DND-41 (cell line): ENCODE data around the gene TSPAN1.

Experiments
- EZH2 ChIP-seq: IDR thresholded peaks from 3 replicates; pipeline ENCODE4 v1.6.1; 2012; ENCODE audit warnings: borderline replicate concordance, low read depth, mild to moderate bottlenecking, moderate library complexity, low read length, inconsistent platforms; ENCODE audit not compliant: severe bottlenecking
- TF ChIP-seq, protein P1 (sequence below): IDR thresholded peaks from 2 replicates; pipeline ENCODE4 v1.5.1; 2012; ENCODE audit warnings: borderline replicate concordance, low read length, moderate library complexity, mild to moderate bottlenecking; ENCODE audit not compliant: poor library complexity, severe bottlenecking; ENCODE audit errors: extremely low read depth

DNA sequence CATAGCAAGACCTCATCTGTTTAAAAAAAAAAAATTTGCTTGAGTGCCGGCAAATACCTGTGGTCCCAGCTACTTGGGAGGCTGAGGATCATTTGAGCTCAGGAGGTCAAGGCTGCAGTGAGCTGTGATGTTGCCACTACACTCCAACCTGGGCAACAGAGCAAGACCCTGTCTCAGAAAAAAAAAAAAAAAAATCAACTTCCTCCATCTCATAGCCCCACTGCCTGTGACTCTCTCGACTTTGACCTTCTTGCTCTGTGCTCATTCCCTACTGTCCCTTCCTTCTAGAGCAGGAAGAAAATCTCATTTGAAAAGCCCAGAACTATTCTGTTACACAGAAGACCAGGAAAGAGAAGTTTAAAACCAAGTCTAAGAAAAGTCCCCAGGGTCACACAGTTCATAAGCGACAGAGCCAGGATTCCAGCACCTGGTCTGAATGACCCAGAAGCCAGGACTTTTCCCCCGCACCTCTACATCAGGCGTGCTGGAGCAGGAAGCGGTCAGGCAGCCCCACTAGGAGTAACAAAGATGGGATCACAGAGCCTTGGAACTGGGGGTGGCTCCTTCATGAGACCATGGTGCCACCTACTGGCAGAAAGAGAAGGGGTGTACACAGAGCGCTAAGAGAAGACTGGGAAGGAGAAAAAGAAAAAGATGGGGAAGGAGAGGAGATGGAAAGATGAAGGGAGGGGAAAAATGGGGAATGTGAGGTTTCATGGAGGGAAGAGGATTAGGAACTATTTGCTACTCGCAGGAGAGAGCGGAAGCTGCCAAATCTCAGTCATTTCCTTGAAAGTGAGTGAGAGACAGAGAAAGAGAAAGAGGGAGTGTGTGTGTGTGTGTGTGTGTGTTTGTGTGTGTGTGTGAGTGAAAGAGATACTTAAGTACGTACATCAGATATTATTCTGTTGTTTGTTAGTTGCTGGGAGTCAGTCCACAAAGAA lies 4.5 kb downstream of the TSPAN1 start:
- no peak for TF ChIP-seq EZH2
- TF ChIP-seq, protein P1, sequence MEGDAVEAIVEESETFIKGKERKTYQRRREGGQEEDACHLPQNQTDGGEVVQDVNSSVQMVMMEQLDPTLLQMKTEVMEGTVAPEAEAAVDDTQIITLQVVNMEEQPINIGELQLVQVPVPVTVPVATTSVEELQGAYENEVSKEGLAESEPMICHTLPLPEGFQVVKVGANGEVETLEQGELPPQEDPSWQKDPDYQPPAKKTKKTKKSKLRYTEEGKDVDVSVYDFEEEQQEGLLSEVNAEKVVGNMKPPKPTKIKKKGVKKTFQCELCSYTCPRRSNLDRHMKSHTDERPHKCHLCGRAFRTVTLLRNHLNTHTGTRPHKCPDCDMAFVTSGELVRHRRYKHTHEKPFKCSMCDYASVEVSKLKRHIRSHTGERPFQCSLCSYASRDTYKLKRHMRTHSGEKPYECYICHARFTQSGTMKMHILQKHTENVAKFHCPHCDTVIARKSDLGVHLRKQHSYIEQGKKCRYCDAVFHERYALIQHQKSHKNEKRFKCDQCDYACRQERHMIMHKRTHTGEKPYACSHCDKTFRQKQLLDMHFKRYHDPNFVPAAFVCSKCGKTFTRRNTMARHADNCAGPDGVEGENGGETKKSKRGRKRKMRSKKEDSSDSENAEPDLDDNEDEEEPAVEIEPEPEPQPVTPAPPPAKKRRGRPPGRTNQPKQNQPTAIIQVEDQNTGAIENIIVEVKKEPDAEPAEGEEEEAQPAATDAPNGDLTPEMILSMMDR = peak; percentile 99
